Panc1 (cell line): ENCODE results near the gene PDCD2L.

Experiments
- CTCF ChIP-seq: fragments of 450-650 bp; IDR thresholded peaks from 2 replicates; pipeline ENCODE4 v1.5.1; 2017; ENCODE audit warnings: mild to moderate bottlenecking
- POLR2AphosphoS5 ChIP-seq: IDR thresholded peaks from 2 replicates; pipeline ENCODE4 v1.6.1; 2012; ENCODE audit warnings: mild to moderate bottlenecking, low read depth, low read length, moderate library complexity
- TCF7L2 ChIP-seq: IDR thresholded peaks from 2 replicates; pipeline ENCODE4 v1.6.1; 2011; ENCODE audit warnings: mild to moderate bottlenecking, low read depth, low read length, inconsistent platforms

- TF ChIP-seq POLR2AphosphoS5 = no peak
- TF ChIP-seq CTCF = no peak
- no peak for TF ChIP-seq TCF7L2
Measured at GRCh38 chr19:34429553-34429952, 25.4 kb downstream of the PDCD2L start.
